ENCODE results near the gene ADCY5.
"Not testable (repeated sequence)": the region's sequence is repeated elsewhere in the genome, so short reads cannot be mapped to it uniquely, and the experiment has no call there.

The ADCY5 gene

GRCh38 chr3:123283074-123283473, 165.8 kb downstream of the ADCY5 start:
- DNase-seq, result no peak

GRCh38 chr3:123282461-123282860, 166.4 kb downstream of the ADCY5 start:
- no peak for DNase-seq

GRCh38 chr3:123281929-123282328, 167.0 kb downstream of the ADCY5 start:
- DNase-seq, result no peak

GRCh38 chr3:123281406-123281805, 167.5 kb downstream of the ADCY5 start:
- DNase-seq, result no peak

- no peak for DNase-seq
Measured at GRCh38 chr3:123279121-123279520, 169.8 kb downstream of the ADCY5 start.

- DNase-seq, result no peak
Measured at GRCh38 chr3:123278446-123278845, 170.4 kb downstream of the ADCY5 start.

GRCh38 chr3:123277106-123277505, 171.8 kb downstream of the ADCY5 start:
- no peak for DNase-seq

- DNase-seq, result no peak
Measured at GRCh38 chr3:123276346-123277006, 172.4 kb downstream of the ADCY5 start.

- no peak for DNase-seq
Measured at GRCh38 chr3:123275691-123276090, 173.2 kb downstream of the ADCY5 start.

GRCh38 chr3:123272547-123272946, 176.3 kb downstream of the ADCY5 start:
- DNase-seq, result no peak

- DNase-seq, result no peak
Measured at GRCh38 chr3:123271466-123272159, 177.3 kb downstream of the ADCY5 start.

- DNase-seq, result no peak
Measured at GRCh38 chr3:123270818-123271217, 178.1 kb downstream of the ADCY5 start.

- DNase-seq, result peak; percentile 82
Measured at GRCh38 chr3:123267821-123268220, 181.1 kb downstream of the ADCY5 start.

GRCh38 chr3:123263941-123264340, 184.9 kb downstream of the ADCY5 start:
- DNase-seq, result no peak

- DNase-seq, result no peak
Measured at GRCh38 chr3:123262868-123263267, 186.0 kb downstream of the ADCY5 start.

GRCh38 chr3:123262226-123262625, 186.7 kb downstream of the ADCY5 start:
- no peak for DNase-seq

GRCh38 chr3:123261666-123262065, 187.2 kb downstream of the ADCY5 start:
- no peak for DNase-seq

- DNase-seq, result peak; percentile 81
Measured at GRCh38 chr3:123258811-123259420, 190.0 kb downstream of the ADCY5 start.

- DNase-seq, result no peak
Measured at GRCh38 chr3:123258359-123258758, 190.5 kb downstream of the ADCY5 start.

GRCh38 chr3:123256256-123256655, 192.6 kb downstream of the ADCY5 start:
- no peak for DNase-seq

GRCh38 chr3:123246866-123247265, 202.0 kb downstream of the ADCY5 start:
- DNase-seq, result no peak

GRCh38 chr3:123244128-123244527, 204.8 kb downstream of the ADCY5 start:
- DNase-seq, result peak; percentile 24

GRCh38 chr3:123239756-123240155, 209.1 kb downstream of the ADCY5 start:
- peak; percentile 16 for DNase-seq

- not testable (repeated sequence) for DNase-seq
Measured at GRCh38 chr3:123239186-123239585, 209.7 kb downstream of the ADCY5 start.

Data from hematopoietic multipotent progenitor cell treated with erythropoietin and hydrocortisone succinate and interleukin-3 and kit ligand, for 6 days (in vitro differentiated cells).